HG03175 (cell line): Measurements from ENCODE around the gene HS2ST1.
A peak's percentile ranks its signal among the peaks of the same experiment; 100 is the strongest.
"Not testable (repeated sequence)": the region's sequence is repeated elsewhere in the genome, so short reads cannot be mapped to it uniquely, and the experiment has no call there.

Experiments
- ATAC-seq: cut with Tn5 transposase; IDR thresholded peaks from one replicate; pipeline ENCODE4 v1.9.1; 2021; ENCODE audit warnings: mild to moderate bottlenecking, moderate library complexity; ENCODE audit not compliant: unreplicated experiment

The HS2ST1 gene

GRCh38 chr1:87056974-87057373 is 142.5 kb downstream of the HS2ST1 start:
- ATAC-seq = no peak

- ATAC-seq = no peak
Observed at GRCh38 chr1:87058343-87058649, 143.9 kb downstream of the HS2ST1 start.

- peak; percentile 40 for ATAC-seq
Observed at GRCh38 chr1:87061742-87062156, 147.3 kb downstream of the HS2ST1 start.

GRCh38 chr1:87062687-87063086 is 148.3 kb downstream of the HS2ST1 start:
- ATAC-seq = no peak

DNA sequence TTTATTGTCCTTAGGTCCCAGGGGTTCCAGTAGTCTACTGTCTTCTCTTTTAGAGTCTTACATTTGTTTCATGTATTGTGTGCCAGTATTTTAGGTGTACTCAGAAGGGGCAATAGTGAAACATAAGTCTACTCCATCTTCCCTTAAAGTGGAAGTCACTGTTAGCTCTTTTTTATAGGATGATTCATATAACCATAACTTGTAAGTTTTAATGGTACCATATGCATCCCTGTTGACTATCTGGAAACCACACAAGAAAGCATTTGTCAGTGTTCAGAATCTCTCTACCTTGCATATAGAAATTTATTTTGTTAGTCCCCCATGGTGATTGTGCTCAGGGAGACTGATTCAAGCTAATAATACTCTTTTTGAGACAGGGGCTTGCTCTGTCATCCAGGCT is 149.9 kb downstream of the HS2ST1 start:
- ATAC-seq = no peak

- no peak for ATAC-seq
Observed at GRCh38 chr1:87064986-87065385, 150.6 kb downstream of the HS2ST1 start.

DNA sequence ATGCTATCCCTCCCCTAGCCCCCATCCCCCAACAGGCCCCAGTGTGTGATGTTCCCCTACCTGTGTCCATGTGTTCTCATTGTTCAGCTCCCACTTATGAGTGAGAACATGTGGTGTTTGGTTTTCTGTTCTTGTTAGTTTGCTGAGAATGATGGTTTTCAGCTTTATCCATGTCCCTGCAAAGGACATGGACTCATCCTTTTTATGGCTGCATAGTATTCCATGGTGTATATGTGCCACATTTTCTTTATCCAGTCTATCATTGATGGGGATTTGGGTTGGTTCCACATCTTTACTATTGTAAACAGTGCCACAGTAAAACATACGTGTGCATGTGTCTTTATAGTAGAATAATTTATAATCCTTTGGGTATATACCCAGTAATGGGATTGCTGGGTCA is 152.3 kb downstream of the HS2ST1 start:
- not testable (repeated sequence) for ATAC-seq

DNA sequence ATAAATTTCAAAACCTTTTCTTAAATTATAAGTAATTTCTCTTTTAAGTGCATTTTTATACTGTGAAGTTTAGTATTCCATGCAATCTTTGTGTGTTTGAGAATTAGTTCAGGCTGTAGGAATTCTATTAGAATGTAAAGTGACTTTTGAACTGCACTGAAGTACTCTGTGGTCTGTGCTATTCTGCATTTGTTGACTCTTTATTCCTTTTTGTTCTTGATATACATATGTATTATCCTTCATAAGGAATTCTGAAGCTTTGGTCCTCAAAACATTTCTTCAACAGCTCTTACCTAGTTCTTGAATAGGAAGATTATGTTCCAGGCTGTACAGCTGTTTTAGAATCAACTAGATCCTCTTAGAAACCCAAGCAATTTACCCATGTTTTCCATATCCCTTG is 158.0 kb downstream of the HS2ST1 start:
- ATAC-seq = no peak

DNA sequence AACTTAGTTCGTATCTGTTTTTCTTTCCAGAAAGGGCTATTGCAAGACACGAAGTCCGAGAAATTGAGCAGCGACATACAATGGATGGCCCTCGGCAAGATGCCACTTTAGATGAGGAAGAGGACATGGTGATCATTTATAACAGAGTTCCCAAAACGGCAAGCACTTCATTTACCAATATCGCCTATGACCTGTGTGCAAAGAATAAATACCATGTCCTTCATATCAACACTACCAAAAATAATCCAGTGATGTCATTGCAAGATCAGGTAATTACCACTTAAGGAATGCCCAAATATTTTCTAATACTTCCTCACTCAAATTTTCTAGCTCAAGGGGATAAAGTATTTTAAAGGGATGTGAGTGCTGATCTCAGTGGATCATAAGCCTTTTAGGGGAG is 158.5 kb downstream of the HS2ST1 start:
- ATAC-seq = no peak

DNA sequence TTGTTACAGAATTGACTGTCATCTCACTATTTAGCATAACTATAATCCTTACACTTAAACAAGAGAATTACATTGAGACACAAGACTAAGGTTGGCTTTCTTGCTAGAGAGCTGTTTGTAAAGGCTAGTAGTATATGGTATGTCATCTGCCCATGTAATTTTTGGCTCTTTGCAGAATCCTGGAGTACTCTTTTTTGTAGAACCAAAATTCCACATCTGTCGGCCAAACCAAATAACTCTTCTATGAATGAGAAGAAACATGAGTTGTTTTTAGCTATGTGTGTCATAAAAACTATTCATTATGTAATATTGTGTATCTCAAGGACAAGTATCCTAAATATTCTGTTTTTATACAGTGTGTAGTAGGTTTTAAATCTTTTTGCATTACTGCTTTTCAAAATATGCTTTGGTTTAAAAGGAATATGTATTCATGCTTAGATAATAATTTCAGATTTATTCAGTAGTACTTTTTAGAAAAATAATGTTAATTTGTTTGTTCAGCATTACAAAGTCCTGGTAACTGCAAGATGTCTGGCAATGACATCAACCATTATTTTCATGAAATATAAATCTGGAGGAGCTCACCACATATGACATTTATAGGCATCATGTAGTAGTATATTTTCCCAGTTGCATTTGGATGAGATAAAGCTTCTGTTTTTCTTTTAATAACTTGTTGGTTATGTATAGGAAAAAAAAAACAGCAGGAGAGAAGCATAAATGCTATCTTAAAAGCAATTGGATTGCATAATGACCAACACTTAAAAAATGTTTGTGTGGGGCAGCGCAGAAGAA is 159.8 kb downstream of the HS2ST1 start:
- ATAC-seq = no peak

- ATAC-seq = no peak
Observed at GRCh38 chr1:87077959-87078639, 163.7 kb downstream of the HS2ST1 start.

DNA sequence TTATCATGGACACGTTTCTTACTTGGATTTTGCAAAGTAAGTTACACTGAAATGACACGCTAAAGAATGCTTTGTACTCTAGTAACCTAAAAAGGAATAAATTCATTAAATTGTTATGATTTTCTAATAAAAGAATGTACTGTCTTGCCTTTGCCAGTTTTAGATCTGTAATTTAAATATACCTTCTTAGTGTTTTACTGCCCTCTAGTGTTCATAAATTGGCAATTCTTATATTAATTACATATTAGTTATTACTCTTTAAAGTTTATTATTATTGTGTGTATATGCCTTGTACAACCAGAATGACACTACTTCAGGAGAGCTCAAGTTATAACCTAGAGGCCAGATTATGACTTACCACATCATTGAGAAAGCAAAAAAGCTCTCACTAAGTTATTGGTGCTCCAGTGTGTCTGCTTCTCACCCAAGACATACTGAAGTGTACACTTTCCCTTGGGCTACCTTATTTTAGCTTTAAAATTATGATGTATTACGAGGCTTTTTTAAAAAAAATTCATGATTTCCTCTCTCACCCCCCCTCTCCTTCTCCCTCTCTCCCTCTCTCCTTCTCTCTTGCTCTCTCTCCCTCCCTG is 169.9 kb downstream of the HS2ST1 start:
- peak; percentile 59 for ATAC-seq

- no peak for ATAC-seq
Observed at GRCh38 chr1:87086120-87086519, 171.7 kb downstream of the HS2ST1 start.

DNA sequence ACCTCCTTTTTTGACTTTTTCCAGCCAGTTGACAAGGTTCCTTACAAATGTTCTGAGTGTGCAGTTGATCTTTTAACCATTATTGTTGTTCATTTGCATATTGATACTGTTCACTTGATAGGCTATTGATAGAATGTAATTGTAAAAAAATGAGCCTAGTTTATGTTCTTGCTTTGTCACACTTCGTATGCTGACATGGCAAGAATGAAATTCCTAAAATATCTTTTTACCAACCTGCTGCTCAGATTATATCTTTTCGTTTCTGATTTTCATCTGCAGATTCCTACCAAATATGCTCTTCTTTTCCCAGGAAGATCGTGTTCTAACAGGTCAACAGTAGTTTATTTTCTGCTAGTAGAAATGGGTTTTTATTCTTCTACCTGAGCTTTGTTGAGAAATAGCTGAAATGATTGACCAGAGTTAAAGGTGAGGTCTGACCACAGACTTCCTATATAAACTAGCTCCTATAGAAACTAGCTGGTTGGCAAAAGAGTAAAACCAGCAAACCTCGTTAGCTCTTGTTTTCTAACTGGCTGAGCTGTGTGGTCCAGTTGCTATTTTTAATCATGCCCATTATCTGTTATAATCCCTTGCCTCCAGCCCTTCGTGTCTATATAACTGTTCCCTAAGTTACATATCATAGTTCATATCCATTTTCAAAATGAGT is 174.8 kb downstream of the HS2ST1 start:
- ATAC-seq = peak; percentile 44

GRCh38 chr1:87089823-87090222 is 175.4 kb downstream of the HS2ST1 start:
- no peak for ATAC-seq

DNA sequence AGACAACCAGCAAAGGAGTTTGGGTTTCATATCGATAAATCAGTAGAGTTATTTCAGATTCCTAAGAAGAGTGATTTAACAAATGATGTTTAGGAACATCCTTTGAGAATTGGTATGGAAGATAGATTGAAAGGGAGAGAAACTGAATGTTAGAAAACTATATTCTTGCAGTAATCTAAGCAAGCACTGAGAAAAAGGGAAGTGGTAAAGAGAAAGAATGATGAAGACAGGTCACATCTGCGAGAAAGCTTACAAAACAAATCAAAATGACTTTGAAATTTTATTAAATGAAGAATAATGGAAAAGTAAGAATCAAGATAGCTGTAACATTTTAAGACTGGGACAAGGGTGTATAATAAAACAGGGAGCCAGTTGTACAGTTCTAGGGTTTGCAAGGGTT is 177.0 kb downstream of the HS2ST1 start:
- ATAC-seq = no peak

DNA sequence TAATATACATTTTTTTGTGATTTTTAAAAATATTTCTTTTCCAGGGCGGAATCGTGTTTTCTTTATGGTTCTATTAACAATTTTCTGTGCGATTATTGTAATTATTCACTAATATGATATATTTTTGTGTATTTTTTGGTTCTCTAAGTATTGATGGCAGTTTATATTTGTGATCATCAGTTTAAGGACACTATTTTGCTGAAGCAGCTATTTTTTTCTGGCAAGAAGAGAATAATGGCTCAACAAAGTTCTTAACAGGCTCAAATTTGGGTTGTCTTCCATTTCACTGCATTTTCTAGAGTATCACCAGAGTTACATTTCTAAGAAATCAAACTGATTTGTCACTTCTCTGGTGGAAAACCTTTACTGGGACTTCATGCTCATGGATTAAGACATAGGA is 178.4 kb downstream of the HS2ST1 start:
- ATAC-seq = no peak

- ATAC-seq = no peak
Observed at GRCh38 chr1:87093286-87093685, 178.9 kb downstream of the HS2ST1 start.

GRCh38 chr1:87094238-87094637 is 179.8 kb downstream of the HS2ST1 start:
- no peak for ATAC-seq

DNA sequence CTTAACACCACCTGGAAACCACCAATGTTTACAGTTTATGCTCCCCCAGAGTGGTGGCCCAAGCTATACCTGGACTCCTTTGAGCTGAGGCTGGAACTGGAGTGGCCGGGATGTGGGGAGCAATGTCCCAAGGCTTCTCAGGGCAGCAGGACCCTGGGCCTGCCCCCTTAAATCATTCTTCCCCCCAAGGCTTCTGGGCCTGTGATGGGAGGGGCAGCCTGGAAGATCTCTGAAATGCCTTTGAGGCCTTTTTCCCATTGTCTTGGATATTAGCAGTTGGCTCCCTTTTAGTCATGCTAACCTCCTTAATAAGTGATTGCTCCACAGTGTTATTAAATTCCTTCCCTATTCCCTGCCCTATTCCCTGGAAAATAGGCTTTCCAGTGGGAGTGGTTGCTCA is 185.8 kb downstream of the HS2ST1 start:
- no peak for ATAC-seq

- ATAC-seq = no peak
Observed at GRCh38 chr1:87103074-87103473, 188.6 kb downstream of the HS2ST1 start.

GRCh38 chr1:87104140-87104539 is 189.7 kb downstream of the HS2ST1 start:
- no peak for ATAC-seq
